GM12801 (cell line): ENCODE measurements around the gene IL4R.

Source experiments
- TF ChIP-seq, protein P1 (sequence below): IDR thresholded peaks from one replicate; pipeline ENCODE4 v1.5.1; 2011; ENCODE audit warnings: control low read depth; ENCODE audit not compliant: insufficient read length; ENCODE audit errors: extremely low read depth

IL4R gene

GRCh38 chr16:27320261-27321012, 6.7 kb downstream of the IL4R start:
- TF ChIP-seq, protein P1, sequence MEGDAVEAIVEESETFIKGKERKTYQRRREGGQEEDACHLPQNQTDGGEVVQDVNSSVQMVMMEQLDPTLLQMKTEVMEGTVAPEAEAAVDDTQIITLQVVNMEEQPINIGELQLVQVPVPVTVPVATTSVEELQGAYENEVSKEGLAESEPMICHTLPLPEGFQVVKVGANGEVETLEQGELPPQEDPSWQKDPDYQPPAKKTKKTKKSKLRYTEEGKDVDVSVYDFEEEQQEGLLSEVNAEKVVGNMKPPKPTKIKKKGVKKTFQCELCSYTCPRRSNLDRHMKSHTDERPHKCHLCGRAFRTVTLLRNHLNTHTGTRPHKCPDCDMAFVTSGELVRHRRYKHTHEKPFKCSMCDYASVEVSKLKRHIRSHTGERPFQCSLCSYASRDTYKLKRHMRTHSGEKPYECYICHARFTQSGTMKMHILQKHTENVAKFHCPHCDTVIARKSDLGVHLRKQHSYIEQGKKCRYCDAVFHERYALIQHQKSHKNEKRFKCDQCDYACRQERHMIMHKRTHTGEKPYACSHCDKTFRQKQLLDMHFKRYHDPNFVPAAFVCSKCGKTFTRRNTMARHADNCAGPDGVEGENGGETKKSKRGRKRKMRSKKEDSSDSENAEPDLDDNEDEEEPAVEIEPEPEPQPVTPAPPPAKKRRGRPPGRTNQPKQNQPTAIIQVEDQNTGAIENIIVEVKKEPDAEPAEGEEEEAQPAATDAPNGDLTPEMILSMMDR = no peak

GRCh38 chr16:27321013-27321915, 7.5 kb downstream of the IL4R start:
- TF ChIP-seq, protein P1 = no peak

DNA sequence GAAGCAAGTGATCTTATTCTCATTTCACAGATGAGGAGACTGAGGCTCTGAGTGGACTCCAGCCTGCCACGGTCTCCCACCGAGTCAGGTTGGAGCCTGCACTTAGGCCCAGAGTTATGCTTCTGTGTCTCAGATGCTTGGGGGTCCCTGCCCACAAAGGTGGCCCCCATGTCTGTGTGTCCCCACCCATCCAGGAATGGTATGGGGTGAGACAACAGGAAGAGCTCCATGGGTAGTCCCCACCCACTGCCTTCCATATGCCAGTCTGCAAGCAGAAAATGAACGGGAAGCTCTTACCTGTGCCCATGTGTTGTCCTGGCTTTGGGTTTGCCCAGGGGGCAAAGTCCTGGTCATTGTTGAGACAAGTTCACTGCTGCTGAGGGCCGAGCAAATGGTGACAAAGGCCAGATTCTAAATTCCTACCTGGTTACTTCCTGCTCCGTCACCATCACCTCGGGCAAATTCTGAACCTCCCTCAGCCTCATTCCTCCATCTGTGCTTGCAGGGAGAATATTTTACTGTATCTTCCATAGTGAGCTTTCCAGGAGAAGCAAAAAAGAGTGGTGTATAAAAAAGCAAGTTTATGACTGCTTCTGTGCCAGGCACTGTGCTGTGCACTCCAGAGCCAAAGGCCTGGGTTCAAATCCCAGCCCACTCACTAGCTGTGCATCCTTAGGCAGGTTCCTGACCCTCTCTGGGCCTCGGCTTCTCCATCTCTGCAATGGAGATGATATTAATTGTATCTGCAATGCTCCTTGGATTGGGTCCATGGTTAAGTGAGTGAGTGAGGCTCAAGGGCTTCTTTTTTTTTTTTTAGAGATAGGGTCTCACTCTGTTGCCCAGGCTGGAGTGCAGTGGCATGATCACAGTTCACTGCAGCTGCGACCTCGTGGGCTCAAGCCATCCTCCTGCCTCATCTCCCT, 9.3 kb downstream of the IL4R start:
- TF ChIP-seq, protein P1 = no peak

DNA sequence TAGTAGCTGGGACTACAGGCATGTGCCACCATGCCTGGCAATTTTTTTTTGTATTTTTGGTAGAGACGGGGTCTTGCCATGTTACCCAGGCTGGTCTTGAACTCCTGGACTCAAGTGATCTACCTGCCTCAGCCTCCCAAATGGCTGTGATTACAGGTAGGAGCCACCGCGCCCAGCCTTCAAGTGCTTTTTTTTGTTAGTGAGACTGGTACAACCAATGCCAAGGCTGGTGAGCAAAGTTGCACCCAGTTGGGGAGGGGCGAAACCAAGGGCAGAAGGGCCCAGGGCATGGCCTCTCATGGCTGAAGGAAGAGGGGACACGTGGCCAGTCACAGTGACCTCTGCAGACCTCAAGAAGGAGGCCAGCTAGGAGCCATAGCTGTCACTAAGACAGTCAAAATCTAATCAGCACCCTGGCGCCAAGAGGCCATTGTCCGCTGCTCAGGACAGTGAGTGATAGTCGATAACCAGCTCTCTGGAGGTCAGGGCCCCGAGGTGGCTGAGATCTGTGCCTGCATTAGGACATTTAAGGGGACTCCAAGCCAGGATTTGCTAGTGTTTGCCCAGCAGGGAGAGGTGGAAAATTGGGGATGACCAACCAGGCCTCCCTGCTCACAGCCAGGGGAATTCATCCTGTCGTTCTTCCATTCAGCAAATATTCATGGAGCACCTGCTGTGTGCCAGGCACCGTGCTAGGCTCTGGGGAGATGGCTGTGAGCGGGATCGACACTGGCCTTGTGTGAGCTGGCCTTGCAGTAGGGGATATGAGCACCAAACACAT, 10.2 kb downstream of the IL4R start:
- TF ChIP-seq, protein P1 = no peak

DNA sequence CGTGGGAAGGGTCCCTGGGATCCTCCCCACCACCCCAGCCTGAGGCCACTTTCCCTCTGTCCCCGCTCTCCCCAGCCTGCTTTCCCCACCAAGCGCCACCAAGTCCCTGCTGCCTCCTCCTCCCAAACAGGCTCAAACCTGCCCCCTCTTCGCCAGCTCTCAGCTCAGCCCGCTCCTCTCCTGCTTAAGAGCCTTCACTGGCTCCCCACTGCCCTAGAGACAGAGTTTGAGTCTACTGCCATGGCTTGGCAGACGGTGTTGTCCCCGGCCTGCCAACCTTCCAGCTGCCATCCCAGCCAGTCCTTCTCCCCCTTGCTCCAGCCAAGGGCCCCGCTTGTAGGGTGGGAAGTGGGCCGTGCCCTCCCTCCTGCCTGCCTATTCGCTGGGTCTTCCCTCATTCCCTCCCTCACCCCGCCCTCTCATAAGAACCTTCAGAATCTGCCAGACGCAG, 11.1 kb downstream of the IL4R start:
- TF ChIP-seq, protein P1 = no peak

DNA sequence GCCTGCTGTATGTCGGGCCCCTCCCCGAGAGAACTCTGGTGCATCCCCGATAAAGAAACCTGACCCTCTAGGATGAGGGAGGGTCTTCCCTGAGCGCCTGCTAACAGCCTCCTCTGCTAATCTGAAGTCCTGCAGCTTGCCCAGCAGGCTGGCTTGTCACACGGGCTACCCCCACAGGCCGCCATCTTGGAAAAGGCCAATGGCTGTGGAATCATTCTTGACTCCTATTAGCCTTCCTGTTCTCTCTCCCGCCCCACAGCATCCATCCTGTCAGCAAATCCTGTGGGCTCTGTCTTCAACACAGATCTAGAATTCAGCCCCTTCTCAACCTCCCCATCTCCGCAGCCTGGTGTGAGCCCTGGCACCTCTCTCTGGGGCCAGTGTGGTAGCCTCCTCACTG, 12.0 kb downstream of the IL4R start:
- TF ChIP-seq, protein P1 = no peak
